ENCODE data around the gene ENGASE. TPM values are rescaled to one million over a fixed set of nuclear protein-coding genes. Genes with fewer than 3 reads are reported as not detected.
"Not testable (repeated sequence)": the region's sequence is repeated elsewhere in the genome, so short reads cannot be mapped to it uniquely, and the experiment has no call there.

The ENGASE gene
- total RNA-seq, 3 donors from 2014 or later = 26.1 to 34.3 (median 30.5) TPM

DNA sequence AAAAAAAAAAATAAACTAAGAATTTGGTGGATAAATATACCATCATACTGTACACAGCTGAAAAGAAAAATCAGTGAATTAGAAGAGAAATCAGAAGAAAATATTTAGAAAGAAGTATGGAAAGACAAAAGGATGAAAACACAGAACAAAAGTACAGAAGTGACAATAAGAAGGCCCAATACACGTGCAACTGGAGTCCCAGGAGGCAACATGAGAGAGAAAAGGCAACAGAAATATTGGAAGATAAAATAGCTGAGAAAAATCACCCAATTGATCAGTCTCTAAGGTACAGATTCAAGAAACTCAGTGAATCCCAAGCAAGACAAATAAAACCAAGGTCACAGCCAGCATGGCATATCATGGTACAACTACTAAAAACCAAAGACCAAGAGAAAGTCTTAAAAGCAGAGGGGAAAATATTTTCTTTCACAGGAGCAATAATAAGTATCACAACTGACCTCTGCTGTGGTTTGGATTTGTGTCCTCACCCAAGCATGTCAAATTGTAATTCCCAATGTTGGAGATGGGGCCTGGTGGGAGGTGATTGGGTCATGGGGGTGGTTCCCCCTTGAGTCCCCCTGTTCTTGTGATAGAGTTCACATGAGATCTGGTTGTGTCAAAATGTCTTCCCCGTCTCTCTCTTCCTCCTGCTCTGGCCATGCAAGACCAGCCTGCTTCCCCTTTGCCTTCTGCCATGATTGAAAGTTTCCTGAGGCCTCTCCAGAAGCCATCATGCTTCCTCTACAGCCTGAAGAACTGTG lies 20.2 kb upstream of the ENGASE start:
- H3K4me3 Mint-ChIP-seq = no peak overlapping the region
- peaks cover 14% of the 10 kb centered on the region for H3K27me3 Mint-ChIP-seq (ENCODE audit: low read depth)
- H3K4me1 Mint-ChIP-seq (ENCODE audit: low read depth) = peaks cover 2% of the 10 kb centered on the region

DNA sequence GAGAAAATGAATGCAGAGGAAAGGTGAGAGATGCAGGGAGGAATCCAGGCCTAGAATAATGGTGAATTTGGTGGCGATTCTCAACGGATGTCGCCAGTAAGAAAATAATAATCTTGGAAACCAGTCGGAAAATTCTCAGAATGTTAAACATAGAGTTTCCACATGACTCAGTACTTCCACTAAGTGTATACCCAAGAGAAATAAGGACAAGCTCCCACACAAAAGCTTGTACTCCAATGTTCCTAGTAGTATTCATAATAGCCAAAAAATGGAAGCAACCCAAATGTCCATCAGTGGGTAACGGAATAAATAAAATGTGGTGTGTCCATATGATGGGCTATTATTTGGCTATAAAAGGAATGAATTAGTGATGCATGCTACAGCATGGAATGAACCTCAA lies 19.4 kb upstream of the ENGASE start:
- H3K4me1 Mint-ChIP-seq (ENCODE audit: low read depth) = peaks cover 2% of the 10 kb centered on the region

More for the DNA sequence above, 20.2 kb upstream of the ENGASE start:
- Mint-ChIP-seq H3K9me3 (peaks cover 13% of the 10 kb centered on the region), H3K36me3 (ENCODE audit: insufficient read depth) (no peaks in the 10 kb centered on the region)
- ATAC-seq (no peak), DNase-seq (no peak)

DNA sequence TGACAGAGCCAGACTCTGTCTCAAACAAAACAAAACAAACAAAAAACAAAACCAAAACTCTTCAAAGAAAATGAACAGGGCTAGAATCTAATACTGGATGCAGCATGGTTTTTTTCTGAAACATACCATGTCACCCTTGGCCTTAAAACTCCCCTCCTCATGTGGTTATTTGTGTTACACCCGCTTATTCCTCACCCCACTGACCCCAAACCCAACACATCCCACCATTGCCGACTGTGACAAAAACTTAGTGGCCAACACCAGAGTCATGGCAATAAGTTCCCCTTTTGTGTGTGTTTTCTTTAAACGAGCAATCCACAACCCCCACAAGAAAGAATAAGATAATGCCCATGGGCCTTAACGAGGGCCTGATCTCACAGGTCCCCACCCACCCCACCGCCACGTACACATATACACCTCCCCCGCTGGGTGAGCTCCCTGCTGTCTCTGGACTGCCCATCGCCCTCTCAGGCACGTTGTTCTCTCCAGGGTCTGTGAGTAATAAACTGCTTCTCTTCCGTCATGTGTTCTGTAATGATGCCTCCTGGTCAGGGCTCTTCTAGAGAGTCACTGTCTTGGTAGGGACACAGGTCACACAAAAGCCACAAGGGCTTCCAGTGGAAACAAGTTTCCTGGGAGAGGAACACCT lies 16.8 kb upstream of the ENGASE start:
- Mint-ChIP-seq H3K36me3 (ENCODE audit: insufficient read depth) (no peaks in the 10 kb centered on the region), H3K4me3 (no peak overlapping the region), H3K4me1 (ENCODE audit: low read depth) (peaks cover 2% of the 10 kb centered on the region), H3K27me3 (ENCODE audit: low read depth) (peaks cover 9% of the 10 kb centered on the region), H3K9me3 (peaks cover 13% of the 10 kb centered on the region)
- ATAC-seq (no peak), DNase-seq (no peak)

More for the DNA sequence above, 19.4 kb upstream of the ENGASE start:
- H3K9me3 Mint-ChIP-seq = peaks cover 13% of the 10 kb centered on the region
- DNase-seq (no peak), ATAC-seq (no peak)
- H3K36me3 Mint-ChIP-seq (ENCODE audit: insufficient read depth) = no peaks in the 10 kb centered on the region
- peaks cover 14% of the 10 kb centered on the region for H3K27me3 Mint-ChIP-seq (ENCODE audit: low read depth)
- no peak overlapping the region for H3K4me3 Mint-ChIP-seq

DNA sequence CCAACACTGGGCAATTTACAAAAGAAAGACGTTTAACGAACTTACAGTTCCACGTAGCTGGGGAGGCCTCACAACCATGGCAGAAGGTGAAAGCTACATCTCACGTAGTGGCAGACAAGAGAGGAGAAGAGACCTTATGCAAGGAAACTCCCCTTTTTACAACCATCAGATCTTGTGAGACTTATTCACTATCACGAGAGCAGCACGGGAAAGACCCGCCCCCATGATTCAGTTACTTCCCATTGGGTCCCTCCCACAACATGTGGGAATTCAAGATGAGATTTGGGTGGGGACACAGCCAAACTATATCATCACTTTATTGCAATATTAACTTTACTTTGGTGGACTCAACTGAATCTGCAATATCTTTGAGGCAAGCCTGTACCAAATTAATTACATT lies 11.9 kb upstream of the ENGASE start:
- Mint-ChIP-seq H3K4me1 (ENCODE audit: low read depth) (peaks cover 5% of the 10 kb centered on the region), H3K4me3 (no peak overlapping the region), H3K9me3 (no peaks in the 10 kb centered on the region), H3K27me3 (ENCODE audit: low read depth) (peaks cover 3% of the 10 kb centered on the region), H3K36me3 (ENCODE audit: insufficient read depth) (no peaks in the 10 kb centered on the region)
- no peak for ATAC-seq
- no peak for DNase-seq

DNA sequence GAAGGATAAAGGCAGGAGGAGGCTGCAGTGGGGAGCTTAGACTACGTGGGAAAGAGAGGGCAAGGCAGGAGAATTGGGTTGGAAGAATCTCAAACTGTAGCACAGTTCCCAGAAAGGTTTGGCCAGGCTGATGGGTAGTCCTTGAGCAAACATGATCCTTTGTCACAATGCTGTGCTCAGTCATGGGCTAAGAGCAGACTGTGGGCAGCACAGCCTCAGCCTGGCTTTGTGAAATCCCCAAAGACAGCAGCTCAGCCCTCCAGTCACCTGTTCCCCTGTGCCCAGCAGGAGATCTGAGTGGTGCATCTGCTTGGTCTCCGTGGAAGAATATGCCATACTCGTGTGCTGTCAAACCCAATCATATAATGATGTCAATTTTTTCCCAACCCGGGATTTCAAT lies 10.6 kb upstream of the ENGASE start:
- Mint-ChIP-seq H3K36me3 (ENCODE audit: insufficient read depth) (no peaks in the 10 kb centered on the region), H3K27me3 (ENCODE audit: low read depth) (no peaks in the 10 kb centered on the region), H3K4me3 (no peak overlapping the region), H3K4me1 (ENCODE audit: low read depth) (peaks cover 4% of the 10 kb centered on the region), H3K9me3 (no peaks in the 10 kb centered on the region)
- no peak for DNase-seq
- no peak for ATAC-seq

DNA sequence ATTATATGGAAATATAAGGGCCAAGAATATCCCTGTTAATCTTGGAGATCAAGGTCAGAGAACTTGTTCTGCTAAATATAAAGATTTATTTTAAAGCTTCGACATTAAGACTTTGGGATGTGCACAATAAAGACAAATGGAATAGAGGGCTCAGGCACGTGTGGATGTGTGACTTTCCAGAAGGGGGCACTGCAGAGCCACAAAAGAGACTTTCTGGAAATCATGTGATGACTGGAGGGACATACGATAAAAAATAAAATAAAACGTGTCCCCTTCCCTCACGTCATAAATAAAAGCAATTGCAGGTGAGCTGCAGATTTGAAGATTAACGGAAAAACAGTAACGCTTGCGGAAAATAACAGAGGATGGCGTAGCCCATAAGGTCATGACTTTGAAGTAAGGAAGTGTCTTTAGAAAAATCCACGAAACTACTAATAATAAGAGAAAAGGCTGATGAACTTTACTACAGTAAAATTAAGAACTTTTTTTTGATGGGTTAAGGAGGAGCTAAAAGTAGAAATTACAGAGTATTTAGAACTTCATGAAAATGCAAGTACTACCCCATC lies 9.4 kb upstream of the ENGASE start:
- ATAC-seq = peak in 1 of 2 donors; percentile 52
- Mint-ChIP-seq H3K27me3 (ENCODE audit: low read depth) (no peaks in the 10 kb centered on the region), H3K9me3 (no peaks in the 10 kb centered on the region), H3K4me1 (ENCODE audit: low read depth) (peaks cover 4% of the 10 kb centered on the region), H3K4me3 (peak overlapping the region; percentile 53), H3K36me3 (ENCODE audit: insufficient read depth) (no peaks in the 10 kb centered on the region)
- peak; percentile 58 for DNase-seq

DNA sequence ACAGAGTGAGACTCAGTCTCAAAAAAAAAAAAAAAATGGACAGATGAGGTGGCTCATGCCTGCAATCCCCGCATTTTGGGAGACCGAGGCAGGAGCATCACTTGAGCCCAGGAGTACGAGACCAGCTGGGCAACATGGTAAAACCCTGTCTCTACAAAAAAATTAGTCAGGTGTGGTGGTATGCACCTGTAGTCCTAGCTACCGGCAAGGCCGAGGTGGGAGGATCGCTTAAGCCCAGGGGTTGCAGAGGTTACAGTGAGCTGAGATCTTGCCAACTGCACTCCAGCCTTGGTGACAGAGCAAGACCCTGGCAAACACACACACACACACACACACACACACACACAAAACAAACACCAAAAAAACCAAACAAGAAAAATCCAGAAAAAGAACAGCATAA lies 7.7 kb upstream of the ENGASE start:
- Mint-ChIP-seq H3K4me3 (no peak overlapping the region), H3K36me3 (ENCODE audit: insufficient read depth) (no peaks in the 10 kb centered on the region), H3K9me3 (no peaks in the 10 kb centered on the region), H3K4me1 (ENCODE audit: low read depth) (peaks cover 4% of the 10 kb centered on the region), H3K27me3 (ENCODE audit: low read depth) (peaks cover 3% of the 10 kb centered on the region)
- DNase-seq (no peak), ATAC-seq (no peak)

DNA sequence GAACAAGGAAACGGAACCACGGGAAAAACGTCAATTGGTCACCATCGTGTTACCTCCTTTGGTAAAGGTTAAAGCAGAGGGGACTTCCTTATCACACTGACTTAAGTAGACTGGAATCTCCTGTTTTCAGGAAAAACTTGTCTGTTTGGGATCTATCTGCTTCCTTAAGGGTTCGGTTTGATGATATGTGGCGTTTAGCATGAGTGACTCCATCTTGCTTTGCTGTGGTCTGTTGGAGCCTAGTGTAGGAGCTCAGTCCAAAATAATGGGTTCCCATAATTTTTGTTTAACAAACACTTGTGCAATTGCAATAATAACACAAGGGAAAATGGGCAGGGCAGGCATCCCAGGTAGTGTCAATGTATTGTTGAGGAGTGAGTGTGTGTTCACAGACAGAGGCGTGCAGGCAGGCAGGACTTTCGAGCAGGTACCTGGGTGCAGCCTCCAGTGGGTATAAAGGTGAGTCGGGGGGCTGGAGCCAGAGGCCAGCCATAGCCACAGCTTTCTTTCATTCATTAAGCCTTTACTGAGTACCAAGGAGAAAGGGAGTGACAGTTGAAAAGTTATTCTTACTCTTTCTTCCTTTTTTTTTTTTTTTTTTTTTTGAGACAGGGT lies 4.3 kb upstream of the ENGASE start:
- Mint-ChIP-seq H3K9me3 (no peaks in the 10 kb centered on the region), H3K4me1 (ENCODE audit: low read depth) (peaks cover 6% of the 10 kb centered on the region), H3K36me3 (ENCODE audit: insufficient read depth) (no peaks in the 10 kb centered on the region), H3K27me3 (ENCODE audit: low read depth) (peaks cover 3% of the 10 kb centered on the region), H3K4me3 (no peak overlapping the region)
- DNase-seq (no peak), ATAC-seq (no peak)

DNA sequence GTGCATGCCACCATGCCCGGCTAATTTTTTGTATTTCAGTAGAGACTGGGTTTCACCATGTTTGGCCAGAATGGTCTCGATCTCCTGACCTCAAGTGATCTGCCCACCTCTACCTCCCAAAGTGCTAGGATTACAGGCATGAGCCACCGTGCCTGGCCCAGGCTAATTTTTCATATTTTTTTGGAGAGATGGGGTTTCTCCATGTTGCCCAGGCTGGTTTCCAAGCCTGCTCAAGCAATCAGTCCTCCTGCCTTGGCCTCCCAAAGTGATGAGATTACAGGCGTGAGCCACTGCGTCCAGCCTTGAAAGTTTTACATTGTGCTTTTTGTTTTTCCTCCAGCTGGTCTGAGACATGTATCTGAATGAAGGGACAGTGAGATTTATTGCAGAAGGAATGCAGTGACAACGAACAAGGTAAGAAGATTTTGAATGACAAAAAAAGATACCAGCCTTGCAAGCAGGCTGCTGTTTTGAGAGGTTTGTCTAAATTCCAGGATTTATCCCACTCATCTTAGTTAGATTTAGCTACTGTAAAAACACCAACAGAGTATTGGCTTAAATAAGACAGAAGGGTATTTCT lies 3.4 kb upstream of the ENGASE start:
- DNase-seq (no peak), ATAC-seq (no peak)
- no peaks in the 10 kb centered on the region for H3K36me3 Mint-ChIP-seq (ENCODE audit: insufficient read depth)
- H3K27me3 Mint-ChIP-seq (ENCODE audit: low read depth) = peaks cover 3% of the 10 kb centered on the region
- no peaks in the 10 kb centered on the region for H3K9me3 Mint-ChIP-seq
- no peak overlapping the region for H3K4me3 Mint-ChIP-seq
- peaks cover 14% of the 10 kb centered on the region for H3K4me1 Mint-ChIP-seq (ENCODE audit: low read depth)

DNA sequence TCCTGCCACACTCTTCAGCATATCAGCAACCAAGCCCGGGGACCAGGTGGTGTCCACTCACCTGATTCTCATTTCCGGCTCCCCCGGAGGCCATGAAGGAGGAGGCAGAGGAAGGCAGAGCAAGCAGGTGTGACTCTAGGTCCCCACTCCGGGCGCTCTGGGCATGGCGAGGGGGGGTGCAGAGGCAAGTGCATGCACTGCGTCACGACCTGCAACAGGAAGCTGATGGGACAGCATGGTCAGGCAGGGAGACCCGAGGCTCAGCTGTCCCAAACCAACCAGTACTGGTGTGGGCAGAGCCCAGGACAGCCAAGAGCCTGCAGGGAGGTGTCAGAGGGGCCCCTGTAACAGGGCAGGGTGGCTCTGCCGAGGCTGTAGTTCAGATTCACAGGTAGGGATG lies 2.1 kb upstream of the ENGASE start:
- no peak overlapping the region for H3K4me3 Mint-ChIP-seq
- H3K9me3 Mint-ChIP-seq = no peaks in the 10 kb centered on the region
- ATAC-seq (no peak), DNase-seq (no peak)
- peaks cover 3% of the 10 kb centered on the region for H3K27me3 Mint-ChIP-seq (ENCODE audit: low read depth)
- H3K36me3 Mint-ChIP-seq (ENCODE audit: insufficient read depth) = no peaks in the 10 kb centered on the region
- H3K4me1 Mint-ChIP-seq (ENCODE audit: low read depth) = peaks cover 15% of the 10 kb centered on the region

DNA sequence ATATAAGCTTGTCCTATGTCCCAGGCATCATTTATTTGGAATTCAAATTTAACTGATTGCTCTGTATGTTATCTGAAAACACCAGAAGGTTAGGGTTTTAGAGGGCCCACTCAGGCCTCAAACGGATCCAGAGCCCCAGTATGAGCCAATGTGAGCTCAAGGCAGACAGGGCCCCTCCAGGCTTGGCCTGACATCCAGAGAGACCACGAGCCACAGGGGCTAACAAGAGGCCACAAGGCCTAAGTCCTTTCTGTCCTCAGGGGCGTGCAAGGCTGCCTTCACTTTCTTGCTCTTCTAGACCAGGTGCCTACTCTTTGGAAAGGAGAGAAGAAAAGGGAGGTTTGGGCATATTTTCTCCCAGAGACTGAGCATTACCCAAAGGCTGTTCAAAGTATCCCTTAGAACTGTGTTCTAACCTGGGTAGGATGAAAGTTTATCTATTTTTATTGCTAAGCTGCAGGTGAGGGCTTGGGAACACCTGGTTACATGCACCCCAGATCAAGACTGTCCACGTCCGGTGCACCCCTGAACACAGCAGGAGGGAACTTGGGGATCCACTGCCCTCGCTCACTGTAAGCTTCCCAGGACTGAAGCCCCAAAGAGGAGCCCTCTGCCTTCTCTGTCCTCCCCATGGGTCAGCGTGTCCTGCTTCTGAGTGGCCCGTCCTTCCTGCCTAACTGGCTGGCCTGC lies 1.5 kb upstream of the ENGASE start:
- no peak for ATAC-seq
- Mint-ChIP-seq H3K36me3 (ENCODE audit: insufficient read depth) (no peaks in the 10 kb centered on the region), H3K9me3 (no peaks in the 10 kb centered on the region), H3K4me1 (ENCODE audit: low read depth) (peaks cover 15% of the 10 kb centered on the region), H3K27me3 (ENCODE audit: low read depth) (peaks cover 3% of the 10 kb centered on the region), H3K4me3 (no peak overlapping the region)
- no peak for DNase-seq

DNA sequence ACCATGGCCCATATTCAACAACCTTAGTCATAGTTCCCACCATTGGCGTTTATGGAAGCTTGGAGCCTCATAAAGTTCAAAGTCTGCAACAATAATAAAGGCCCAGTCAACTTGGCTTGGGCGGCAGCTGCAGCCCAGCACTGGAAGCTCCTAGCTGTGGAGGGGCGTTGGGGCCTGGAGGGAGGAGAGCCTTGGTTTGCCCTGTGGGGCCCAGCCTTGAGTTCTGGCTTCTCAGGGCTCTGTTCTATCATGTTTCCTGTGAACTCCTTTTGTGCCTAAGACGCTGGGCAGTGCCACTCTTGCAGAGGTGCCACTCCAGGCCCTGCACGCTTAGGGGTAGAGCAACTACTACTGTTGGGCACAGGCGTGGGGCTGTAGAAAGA lies 927 bp upstream of the ENGASE start:
- Mint-ChIP-seq H3K4me3 (no peak overlapping the region), H3K9me3 (no peaks in the 10 kb centered on the region), H3K36me3 (ENCODE audit: insufficient read depth) (no peaks in the 10 kb centered on the region), H3K27me3 (ENCODE audit: low read depth) (peaks cover 3% of the 10 kb centered on the region), H3K4me1 (ENCODE audit: low read depth) (peaks cover 15% of the 10 kb centered on the region)
- DNase-seq (no peak), ATAC-seq (no peak)

DNA sequence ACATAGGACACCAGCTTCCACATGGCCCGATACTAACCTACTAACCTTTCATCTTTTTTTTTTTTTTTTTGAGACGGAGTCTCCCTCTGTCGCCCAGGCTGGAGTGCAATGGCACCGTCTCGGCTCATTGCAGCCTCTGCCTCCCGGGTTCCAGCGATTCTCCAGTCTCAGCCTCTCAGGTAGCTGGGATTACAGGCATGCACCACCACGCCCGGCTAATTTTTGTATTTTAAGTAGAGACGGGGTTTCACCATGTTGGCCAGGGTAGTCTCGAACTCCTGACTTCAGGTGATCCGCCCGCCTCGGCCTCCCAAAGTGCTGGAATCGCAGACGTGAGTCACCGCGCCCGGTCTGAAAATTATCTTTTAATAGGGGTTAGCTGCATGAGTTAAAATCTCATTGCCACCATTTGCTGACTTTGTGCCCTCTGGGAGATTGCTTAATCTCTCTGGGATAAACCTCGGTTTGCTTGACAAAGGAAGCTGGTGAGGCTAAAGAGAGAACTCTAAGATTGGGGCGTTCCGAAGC lies 439 bp upstream of the ENGASE start:
- not testable (repeated sequence) for H3K9me3 Mint-ChIP-seq; H3K36me3 Mint-ChIP-seq (ENCODE audit: insufficient read depth); ATAC-seq; H3K27me3 Mint-ChIP-seq (ENCODE audit: low read depth); DNase-seq
- H3K4me1 Mint-ChIP-seq (ENCODE audit: low read depth) = peaks cover 15% of the 10 kb centered on the region
- peak overlapping the region; percentile 74 for H3K4me3 Mint-ChIP-seq

DNA sequence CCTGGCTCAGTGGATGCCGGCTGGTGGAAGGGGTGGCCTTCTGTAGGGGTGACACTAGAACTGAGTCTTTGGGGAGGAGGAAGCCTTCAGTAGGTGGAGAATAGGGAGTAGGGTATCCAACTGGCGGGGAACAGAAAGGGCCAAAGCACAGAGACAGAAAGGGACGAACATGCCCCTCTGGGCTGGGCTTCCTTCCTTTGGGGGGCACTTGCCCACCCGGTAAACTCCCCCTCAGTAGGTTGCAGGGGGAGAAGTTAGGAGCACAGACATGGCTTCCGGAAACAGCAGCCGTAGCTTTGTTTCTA lies 774 bp downstream of the ENGASE start:
- H3K4me3 Mint-ChIP-seq = peak overlapping the region; percentile 84
- DNase-seq (no peak), ATAC-seq (peak; percentile 30 to 38)
- no peaks in the 10 kb centered on the region for H3K9me3 Mint-ChIP-seq
- H3K36me3 Mint-ChIP-seq (ENCODE audit: insufficient read depth) = peaks cover 9% of the 10 kb centered on the region
- H3K4me1 Mint-ChIP-seq (ENCODE audit: low read depth) = peaks cover 15% of the 10 kb centered on the region
- H3K27me3 Mint-ChIP-seq (ENCODE audit: low read depth) = peaks cover 1% of the 10 kb centered on the region

Data from activated T-cell treated with anti-CD3 and anti-CD28 coated beads, Interleukin-2, amount 50 U/mL, for 4 hours (primary cell).